GM12878 (cell line): ENCODE results near the gene CDK5R2. TPM values are rescaled to one million over a fixed set of nuclear protein-coding genes. Genes with fewer than 3 reads are reported as not detected.
A peak's percentile ranks its signal among the peaks of the same experiment; 100 is the strongest.

ENCODE experiments used
- ATAC-seq: fragments of 200-7000 bp; cut with Tn5 transposase; 3 replicates; pipeline ENCODE4 v1.9.1; 2020; ENCODE audit warnings: mild to moderate bottlenecking, moderate library complexity
- BruUV-seq: library from RNA; stranded (reverse); fragments of 400-500 nt; replicated peaks from 2 replicates; lab custom pipeline; 2021; lab: Mats Ljungman, UMichigan
- CTCF ChIA-PET: fragments of 300-600 bp; sonication (Branson Sonifier 250); formaldehyde crosslinking; extraction: SDS; loops from one replicate; lab custom pipeline; 2021; ENCODE audit warnings: inconsistent platforms; lab: Yijun Ruan, JAX
- POLR2A ChIA-PET: fragments of 350-600 bp; formaldehyde crosslinking; extraction: SDS; loops from one replicate; lab custom pipeline; 2021; ENCODE audit warnings: inconsistent platforms; lab: Charles Lee
- RAD21 ChIA-PET: fragments of 300-600 bp; sonication (Branson Sonifier 250); formaldehyde crosslinking; loops from one replicate; lab custom pipeline; 2023; ENCODE audit warnings: antibody characterized with exemption; ENCODE audit not compliant: unreplicated experiment; lab: Charles Lee
- SMC1A ChIA-PET: fragments of 300-600 bp; sonication (Branson Sonifier 250); formaldehyde crosslinking; loops from one replicate; lab custom pipeline; 2023; ENCODE audit not compliant: unreplicated experiment, uncharacterized antibody; lab: Charles Lee
- DNase-seq: peaks from one replicate; pipeline ENCODE4 v3.0.0-alpha.2; 2011; ENCODE audit warnings: low read depth, low spot score
- FAIRE-seq: peaks from 3 replicates; lab custom pipeline; 2011; peaks lifted over from hg19 to GRCh38; lab: Jason Lieb, UNC
- H2AFZ ChIP-seq: 2 replicates; pipeline ENCODE4 v1.6.0; 2011; ENCODE audit warnings: low read depth, low read length, control low read depth; ENCODE audit not compliant: control insufficient read depth
- H3K27ac ChIP-seq: 2 replicates; pipeline ENCODE4 v1.5.1; 2011; ENCODE audit warnings: control low read depth; ENCODE audit not compliant: control insufficient read depth, insufficient read depth
- H3K27me3 ChIP-seq, 2 experiments: replicated peaks in 1 of 2; 2 replicates each; pipeline versions ENCODE4 v1.6.0 to v1.6.1; 2011; ENCODE audit warnings: low read length in 1 of 2; ENCODE audit not compliant: control insufficient read depth in 2 of 2, insufficient read depth in 2 of 2
- H3K36me3 ChIP-seq, 2 experiments: 2 replicates each; pipeline ENCODE4 v1.5.1; 2011; ENCODE audit warnings: low read length in 1 of 2; ENCODE audit not compliant: control insufficient read depth in 2 of 2, insufficient read depth in 2 of 2
- H3K4me1 ChIP-seq: 2 replicates; pipeline ENCODE4 v1.6.1; 2011; ENCODE audit warnings: mild to moderate bottlenecking, low read length, moderate library complexity, mixed read lengths; ENCODE audit not compliant: control insufficient read depth, insufficient read depth
- H3K4me2 ChIP-seq: 2 replicates; pipeline ENCODE4 v1.6.0; 2011; ENCODE audit warnings: control low read depth; ENCODE audit not compliant: control insufficient read depth, insufficient read depth
- H3K4me3 ChIP-seq: fragments of 200-600 bp; sonication (generic); 2 replicates; pipeline ENCODE4 v1.5.1; 2016
- H3K79me2 ChIP-seq: 2 replicates; pipeline ENCODE4 v1.6.0; 2011; ENCODE audit warnings: low read length; ENCODE audit not compliant: control insufficient read depth, insufficient read depth
- H3K9ac ChIP-seq: 2 replicates; pipeline ENCODE4 v1.8.0; 2011; ENCODE audit warnings: low read length, control low read depth, mixed read lengths; ENCODE audit not compliant: control insufficient read depth, insufficient read depth
- H3K9me3 ChIP-seq: replicated peaks from 3 replicates; pipeline ENCODE4 v1.5.1; 2011; ENCODE audit warnings: mild to moderate bottlenecking, low read length; ENCODE audit not compliant: control insufficient read depth, insufficient read depth
- H4K20me1 ChIP-seq: 2 replicates; pipeline ENCODE4 v1.6.0; 2011; ENCODE audit not compliant: control insufficient read depth, insufficient read depth
- CBX5 ChIP-seq: sonication (generic); IDR thresholded peaks from 2 replicates; pipeline ENCODE4 v1.6.1; 2016; ENCODE audit warnings: low read depth, moderate library complexity, mild to moderate bottlenecking, inconsistent platforms
- ETV6 ChIP-seq, 2 experiments: fragments of 450-650 bp in 1 of 2; IDR thresholded peaks in 1 of 2; conservative IDR thresholded peaks in 1 of 2; 2 replicates each; pipeline ENCODE4 v1.6.1; 2014; ENCODE audit warnings: antibody characterized with exemption in 1 of 2, borderline replicate concordance in 1 of 2, low read depth in 1 of 2, mild to moderate bottlenecking in 1 of 2, moderate library complexity in 1 of 2
- JUND ChIP-seq: IDR thresholded peaks from 2 replicates; pipeline ENCODE4 v1.6.1; 2012; ENCODE audit warnings: low read depth, mild to moderate bottlenecking, low read length, improper control_type of control experiment, moderate library complexity
- PAX8 ChIP-seq: fragments of 450-650 bp; IDR thresholded peaks from 2 replicates; pipeline ENCODE4 v1.6.1; 2017; ENCODE audit warnings: mild to moderate bottlenecking, moderate library complexity
- SMARCA5 ChIP-seq: fragments of 450-650 bp; IDR thresholded peaks from 2 replicates; pipeline ENCODE4 v1.6.1; 2017; ENCODE audit warnings: mild to moderate bottlenecking
- SMC3 ChIP-seq: IDR thresholded peaks from 2 replicates; pipeline ENCODE4 v1.6.1; 2011; ENCODE audit warnings: low read length, improper control_type of control experiment, borderline replicate concordance
- SPI1 ChIP-seq: IDR thresholded peaks from 2 replicates; pipeline ENCODE4 v1.6.1; 2011; ENCODE audit warnings: low read depth, mild to moderate bottlenecking, low read length, moderate library complexity, borderline replicate concordance; ENCODE audit not compliant: insufficient read depth
- SUZ12 ChIP-seq: fragments of 200-600 bp; sonication (generic); IDR thresholded peaks from one replicate; pipeline ENCODE4 v1.6.1; 2018; ENCODE audit warnings: antibody characterized with exemption, mild to moderate bottlenecking; ENCODE audit not compliant: unreplicated experiment
- ZZZ3 ChIP-seq: IDR thresholded peaks from 2 replicates; pipeline ENCODE4 v1.6.1; 2011; ENCODE audit warnings: low read depth; ENCODE audit not compliant: control insufficient read depth, insufficient read length
- WGBS: methylation state at CpG from one replicate; pipeline ENCODE4 v1.1.6; 2016; ENCODE audit warnings: low lambda C conversion rate; ENCODE audit not compliant: insufficient replicate concordance, insufficient coverage; ENCODE audit errors: missing lambda C conversion rate; 5-methylcytosine and 5-hydroxymethylcytosine counted together
- in situ Hi-C: fragments of 300-500 bp; cut with MboI; formaldehyde crosslinking; loops from 9 replicates; pipeline ENCODE4 v1.14.3; 2018; ENCODE audit warnings: mixed read lengths
- intact Hi-C: fragments of 100-400 bp; cut with micrococcal nuclease; formaldehyde crosslinking; loops from one replicate; pipeline ENCODE4 v1.14.2; 2022; ENCODE audit not compliant: unreplicated experiment
- polyA plus RNA-seq, 11 experiments: library from polyadenylated mRNA; depleted of rRNA in 4 of 11; unstranded in 6 of 11; stranded (reverse) in 5 of 11; fragments of >200 nt; fragmentation: Nextera tagmentation in 4 of 11; fragmentation: Illumina TruSeq in 1 of 11; extraction: Ambion mirVana in 4 of 11; extraction: Trizol in 1 of 11; gene quantifications; 1 replicate in 1 of 11; 2 replicates in 10 of 11; pipeline versions ENCODE4 v1.2.1 to v1.2.3, GENCODE V29; 2011 to 2016; ENCODE audit warnings: inconsistent platforms in 2 of 11, missing spikeins in 2 of 11, low read depth in 1 of 11
- total RNA-seq, 4 experiments: library from RNA; depleted of rRNA in 3 of 4; stranded (reverse); fragments of >200 nt in 3 of 4; fragmentation: Illumina TruSeq in 1 of 4; extraction: Trizol in 1 of 4; gene quantifications; 2 replicates each; pipeline versions ENCODE4 v1.2.1 to v1.2.3, GENCODE V29; 2013 to 2021
- TF ChIP-seq, protein P1 (sequence below): IDR thresholded peaks from 2 replicates; pipeline ENCODE4 v1.6.1; 2012; ENCODE audit warnings: low read length, inconsistent platforms
- TF ChIP-seq, protein P2 (sequence below): fragments of 450-650 bp; IDR thresholded peaks from 2 replicates; pipeline ENCODE4 v1.6.1; 2017; ENCODE audit warnings: mild to moderate bottlenecking

CDK5R2 gene
- total and polyA plus RNA-seq, 10 of the 15 experiments (the other 5 are each of a cell fraction or from before 2014, with no cell fraction given), result not detected

GRCh38 chr2:218979846-218980734 is 20.6 kb downstream of the CDK5R2 start (continued):
- TF ChIP-seq, protein P1, sequence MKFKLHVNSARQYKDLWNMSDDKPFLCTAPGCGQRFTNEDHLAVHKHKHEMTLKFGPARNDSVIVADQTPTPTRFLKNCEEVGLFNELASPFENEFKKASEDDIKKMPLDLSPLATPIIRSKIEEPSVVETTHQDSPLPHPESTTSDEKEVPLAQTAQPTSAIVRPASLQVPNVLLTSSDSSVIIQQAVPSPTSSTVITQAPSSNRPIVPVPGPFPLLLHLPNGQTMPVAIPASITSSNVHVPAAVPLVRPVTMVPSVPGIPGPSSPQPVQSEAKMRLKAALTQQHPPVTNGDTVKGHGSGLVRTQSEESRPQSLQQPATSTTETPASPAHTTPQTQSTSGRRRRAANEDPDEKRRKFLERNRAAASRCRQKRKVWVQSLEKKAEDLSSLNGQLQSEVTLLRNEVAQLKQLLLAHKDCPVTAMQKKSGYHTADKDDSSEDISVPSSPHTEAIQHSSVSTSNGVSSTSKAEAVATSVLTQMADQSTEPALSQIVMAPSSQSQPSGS, result no peak
- TF ChIP-seq SMC3 (peak; percentile 45), SMARCA5 (peak; percentile 56; the same call in 1 of the 2 replicates)

GRCh38 chr2:218980735-218981389 is 21.4 kb downstream of the CDK5R2 start:
- in situ Hi-C loops (no loop called here), intact Hi-C loops (loop anchor here (2.0 to 5.0 kb wide), 2 partner anchors 104 to 129 kb away; no protein-coding TSS in a partner anchor)
- no peak for DNase-seq
- TF ChIP-seq PAX8, result no peak
- TF ChIP-seq SUZ12, result peak; percentile 58
- TF ChIP-seq, protein P2, sequence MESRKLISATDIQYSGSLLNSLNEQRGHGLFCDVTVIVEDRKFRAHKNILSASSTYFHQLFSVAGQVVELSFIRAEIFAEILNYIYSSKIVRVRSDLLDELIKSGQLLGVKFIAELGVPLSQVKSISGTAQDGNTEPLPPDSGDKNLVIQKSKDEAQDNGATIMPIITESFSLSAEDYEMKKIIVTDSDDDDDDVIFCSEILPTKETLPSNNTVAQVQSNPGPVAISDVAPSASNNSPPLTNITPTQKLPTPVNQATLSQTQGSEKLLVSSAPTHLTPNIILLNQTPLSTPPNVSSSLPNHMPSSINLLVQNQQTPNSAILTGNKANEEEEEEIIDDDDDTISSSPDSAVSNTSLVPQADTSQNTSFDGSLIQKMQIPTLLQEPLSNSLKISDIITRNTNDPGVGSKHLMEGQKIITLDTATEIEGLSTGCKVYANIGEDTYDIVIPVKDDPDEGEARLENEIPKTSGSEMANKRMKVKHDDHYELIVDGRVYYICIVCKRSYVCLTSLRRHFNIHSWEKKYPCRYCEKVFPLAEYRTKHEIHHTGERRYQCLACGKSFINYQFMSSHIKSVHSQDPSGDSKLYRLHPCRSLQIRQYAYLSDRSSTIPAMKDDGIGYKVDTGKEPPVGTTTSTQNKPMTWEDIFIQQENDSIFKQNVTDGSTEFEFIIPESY, result no peak
- no peak for TF ChIP-seq ZZZ3
- no peak for TF ChIP-seq CBX5
- no peak for TF ChIP-seq SPI1
- no peak for TF ChIP-seq ETV6 (conservative IDR thresholded peaks at IDR 0.05 in 1 of 2, IDR thresholded peaks at IDR 0.05 in 1 of 2; ENCODE audit: borderline replicate concordance in 1 of 2, low read depth in 1 of 2)
- TF ChIP-seq JUND, result no peak
- no peak for FAIRE-seq
- POLR2A ChIA-PET, result no interaction called here
- H2AFZ ChIP-seq, result no peak overlapping the region
- no peak overlapping the region for H3K4me2 ChIP-seq
- H3K27ac ChIP-seq, result no peak overlapping the region
- no peak overlapping the region for H3K4me3 ChIP-seq
- no peaks in the 10 kb centered on the region for H3K36me3 ChIP-seq
- peaks cover 24 to 30% of the 10 kb centered on the region in 2 experiments for H3K27me3 ChIP-seq
- no peaks in the 10 kb centered on the region; the same call in 1 of the 2 replicates for H4K20me1 ChIP-seq
- H3K4me1 ChIP-seq, result no peaks in the 10 kb centered on the region; the same call in 1 of the 2 replicates
- no peaks in the 10 kb centered on the region for H3K9me3 ChIP-seq
- H3K79me2 ChIP-seq, result no peaks in the 10 kb centered on the region
- H3K9ac ChIP-seq, result no peak overlapping the region
- ATAC-seq, result no peak
- WGBS, result 13% methylated on average over 24 of the region's 26 CpGs
- SMC1A ChIA-PET, result interaction anchor here (1.0 to 1.3 kb wide), 5 partner anchors 78 to 178 kb away, joined by 3 to 11 read pairs (median 3); no protein-coding TSS in a partner anchor
- no TSS peak for BruUV-seq
- CTCF ChIA-PET, result interaction anchor here (0.9 to 3.6 kb wide), 22 partner anchors 9 to 866 kb away, joined by 3 to 53 read pairs (median 4); partner anchors contain the start of genes BCS1L and ZNF142
- RAD21 ChIA-PET, result interaction anchor here (1.0 to 1.1 kb wide), 4 partner anchors 82 to 174 kb away, joined by 3 to 21 read pairs (median 11); no protein-coding TSS in a partner anchor
